ENCODE measurements around the gene ALX4.

The ALX4 gene

DNA sequence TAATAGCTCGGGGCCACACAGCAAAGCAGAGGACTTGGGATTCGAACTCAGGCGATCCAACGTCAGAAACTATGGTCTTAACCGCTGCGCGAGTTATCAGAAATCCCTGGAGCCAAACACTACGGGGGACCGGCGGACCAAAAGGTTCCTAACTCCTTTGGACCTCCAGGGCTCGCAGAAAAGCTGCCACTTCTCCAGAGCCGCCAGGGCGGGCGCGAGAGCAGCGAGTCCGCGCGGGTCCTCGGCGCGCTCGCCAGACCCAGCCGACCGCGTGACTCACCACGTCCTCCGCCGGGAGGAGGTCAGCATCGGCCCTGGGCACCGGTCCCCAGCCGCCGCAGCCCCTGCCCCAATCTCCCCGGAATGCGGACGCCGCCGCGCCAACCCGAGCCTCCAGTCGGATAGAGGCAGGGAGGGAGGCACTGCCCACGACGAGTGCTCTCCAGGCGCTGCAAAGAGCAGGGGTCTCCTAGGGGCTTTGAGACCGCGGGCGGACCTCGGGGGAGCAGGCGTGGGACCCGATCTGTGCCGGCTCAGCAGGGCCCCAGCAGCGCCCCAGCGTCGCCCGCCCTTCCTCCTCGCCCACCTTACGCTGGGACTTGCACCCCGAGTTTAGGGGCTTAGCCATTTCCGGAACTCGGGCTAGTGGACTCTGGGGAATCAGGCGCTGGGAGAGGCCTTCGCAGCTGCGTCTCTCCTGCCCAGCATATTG is 6.2 kb upstream of the ALX4 start:
- peak; percentile 40 for DNase-seq

GRCh38 chr11:44314733-44315132 is 4.8 kb upstream of the ALX4 start:
- no peak for DNase-seq

DNA sequence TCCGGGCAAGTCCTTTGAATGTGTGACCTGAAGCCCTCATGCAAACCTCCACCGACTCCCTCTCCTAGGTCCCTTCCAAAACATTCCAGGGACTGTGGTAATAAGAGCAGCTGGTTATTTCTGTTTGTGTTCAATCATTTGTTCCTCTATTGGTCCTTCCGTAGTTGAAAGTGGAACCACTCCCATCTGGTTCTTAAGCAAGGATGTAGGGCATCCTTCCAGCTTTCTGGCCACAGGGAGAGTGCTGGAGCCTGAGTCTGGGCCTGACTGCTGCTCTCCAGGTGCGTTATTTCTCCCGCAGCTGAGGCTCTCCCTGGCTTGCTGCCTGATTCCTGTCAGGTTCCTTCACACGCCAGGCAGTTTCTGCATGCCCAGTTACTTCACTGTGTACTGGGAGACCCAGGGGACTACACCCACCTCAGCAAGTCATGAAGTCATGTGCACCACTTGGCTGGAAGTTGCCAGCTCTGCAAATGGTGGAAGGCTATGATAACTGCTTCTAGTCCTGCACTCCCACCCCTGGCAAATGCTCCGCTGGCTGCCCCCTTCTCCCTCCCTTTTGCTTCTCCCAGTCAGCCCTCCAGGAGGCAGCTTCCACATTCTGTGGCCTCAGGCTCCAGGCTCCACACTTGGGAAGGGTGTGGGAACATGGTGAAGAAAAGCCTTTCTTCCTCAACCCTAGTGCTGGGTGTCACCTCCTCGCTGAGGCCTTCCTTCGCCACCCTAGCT is 4.0 kb upstream of the ALX4 start:
- no peak for DNase-seq

- no peak for DNase-seq
These were observed 2.9 kb upstream of the ALX4 start for GRCh38 chr11:44312876-44313275.

DNA sequence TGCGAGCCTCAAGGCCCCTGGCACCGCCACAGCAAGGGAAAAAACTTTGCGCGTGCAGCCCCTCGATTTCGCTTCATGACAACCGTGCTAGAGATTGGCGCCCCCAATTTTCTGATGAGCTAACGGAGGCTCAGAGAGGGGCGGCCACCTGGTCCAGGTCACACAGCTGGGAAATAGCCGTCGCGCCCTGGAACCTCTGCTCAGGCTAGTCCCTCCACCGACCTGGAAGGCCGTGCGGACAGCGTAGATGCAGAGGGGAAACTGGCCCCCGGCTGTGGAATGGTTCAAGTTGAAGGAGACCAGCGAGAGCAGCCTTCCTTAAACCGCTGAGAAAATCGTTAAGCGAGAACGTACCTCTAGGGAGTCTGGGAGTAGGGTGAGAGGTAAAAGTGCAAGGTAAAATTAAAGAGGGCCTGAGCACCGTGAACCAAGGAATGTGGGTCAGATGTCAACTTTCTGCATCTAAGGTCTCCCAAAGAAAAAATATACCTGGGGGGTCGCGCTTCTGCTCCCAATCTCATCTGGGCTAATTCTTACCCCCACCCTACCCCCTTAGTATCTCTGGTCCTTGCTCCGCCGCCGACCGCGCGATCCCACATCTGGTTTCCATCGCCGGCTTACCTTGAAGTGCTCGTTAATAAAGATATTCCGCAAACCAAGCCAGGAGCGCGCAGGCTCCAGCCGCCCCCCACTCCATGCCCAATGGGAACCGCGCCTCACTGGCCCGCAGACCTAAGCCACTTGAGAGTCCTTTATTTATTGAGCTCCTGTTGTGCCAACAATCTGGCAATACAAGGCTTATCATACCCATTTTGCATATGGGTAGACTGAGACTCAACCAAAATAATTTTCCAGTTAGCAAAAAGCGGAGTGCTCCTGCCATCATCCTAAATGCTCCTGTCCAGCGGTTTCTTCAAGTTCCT is 1.7 kb upstream of the ALX4 start:
- DNase-seq: no peak

- DNase-seq: no peak
These were observed 729 bp upstream of the ALX4 start for GRCh38 chr11:44310463-44311272.

- DNase-seq: no peak
These were observed 195 bp upstream of the ALX4 start for GRCh38 chr11:44310206-44310462.

DNA sequence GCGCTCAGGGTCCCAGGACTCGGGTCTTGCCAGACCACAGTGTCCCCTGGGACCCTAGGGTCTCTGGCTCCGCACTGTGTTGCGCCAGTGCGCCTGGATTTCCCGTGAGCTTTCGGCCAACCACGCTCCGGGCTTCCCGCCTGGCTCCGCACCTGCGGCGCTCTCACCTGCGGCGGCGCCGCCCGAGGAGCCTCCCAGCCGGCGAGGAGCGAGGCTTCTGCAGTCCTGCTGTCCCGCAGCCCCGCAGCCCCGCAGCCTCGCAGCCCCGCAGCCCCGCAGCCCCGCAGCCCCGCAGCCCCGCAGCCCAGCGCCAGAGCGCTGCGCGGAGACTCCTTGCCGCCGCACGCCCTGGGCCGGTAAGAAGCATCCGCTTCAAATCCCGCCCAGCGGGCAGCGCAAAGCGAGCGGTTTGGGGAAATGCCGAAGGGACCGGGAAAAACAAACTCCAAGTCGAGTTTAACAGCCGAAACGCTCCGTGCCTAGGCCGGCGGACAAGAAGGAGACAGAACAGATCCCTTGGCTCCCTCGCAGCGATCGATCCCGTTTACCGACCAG is 939 bp downstream of the ALX4 start:
- DNase-seq: no peak

- no peak for DNase-seq
These were observed 1.6 kb downstream of the ALX4 start for GRCh38 chr11:44308256-44308922.

DNA sequence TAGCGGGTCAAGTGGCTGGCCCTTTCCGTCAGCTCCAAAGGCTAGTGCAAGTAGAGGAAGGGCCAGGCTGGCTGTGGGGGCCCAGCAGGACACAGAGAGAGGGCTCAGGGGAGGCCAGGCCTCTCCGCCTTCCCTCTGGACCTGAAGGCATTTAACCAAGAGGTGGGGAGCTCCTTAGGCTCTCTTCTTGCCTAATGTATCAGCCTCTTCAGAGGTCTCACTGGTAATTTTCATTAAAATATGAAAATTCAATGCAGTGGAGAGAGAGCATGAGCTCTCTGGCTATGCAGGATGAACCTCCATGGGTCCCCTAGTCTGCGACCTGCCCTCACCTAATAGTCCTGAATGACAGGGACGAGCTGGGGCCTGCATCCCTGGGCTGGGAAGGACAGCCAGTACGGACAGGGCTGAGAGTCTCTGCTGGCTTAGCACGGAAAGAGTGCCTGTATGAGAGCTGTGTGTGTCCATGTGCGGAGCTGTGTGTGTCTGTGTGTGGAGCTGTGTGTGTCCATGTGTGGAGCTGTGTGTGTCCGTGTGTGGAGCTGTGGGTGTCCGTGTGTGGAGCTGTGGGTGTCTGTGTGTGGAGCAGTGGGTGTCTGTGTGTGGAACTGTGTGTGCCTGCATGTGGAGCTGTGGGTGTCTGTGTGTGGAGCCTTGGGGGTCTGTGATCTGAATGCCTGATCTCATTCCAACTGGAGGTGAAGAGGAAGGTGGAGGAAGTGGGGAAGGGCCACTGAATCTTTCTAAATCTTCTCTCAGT is 2.4 kb downstream of the ALX4 start:
- DNase-seq: no peak

GRCh38 chr11:44306918-44307244 is 3.1 kb downstream of the ALX4 start:
- DNase-seq: no peak

- no peak for DNase-seq
These were observed 3.7 kb downstream of the ALX4 start for GRCh38 chr11:44306052-44306917.

- DNase-seq: no peak
These were observed 4.4 kb downstream of the ALX4 start for GRCh38 chr11:44305470-44306051.

GRCh38 chr11:44305026-44305469 is 4.9 kb downstream of the ALX4 start:
- DNase-seq: no peak

DNA sequence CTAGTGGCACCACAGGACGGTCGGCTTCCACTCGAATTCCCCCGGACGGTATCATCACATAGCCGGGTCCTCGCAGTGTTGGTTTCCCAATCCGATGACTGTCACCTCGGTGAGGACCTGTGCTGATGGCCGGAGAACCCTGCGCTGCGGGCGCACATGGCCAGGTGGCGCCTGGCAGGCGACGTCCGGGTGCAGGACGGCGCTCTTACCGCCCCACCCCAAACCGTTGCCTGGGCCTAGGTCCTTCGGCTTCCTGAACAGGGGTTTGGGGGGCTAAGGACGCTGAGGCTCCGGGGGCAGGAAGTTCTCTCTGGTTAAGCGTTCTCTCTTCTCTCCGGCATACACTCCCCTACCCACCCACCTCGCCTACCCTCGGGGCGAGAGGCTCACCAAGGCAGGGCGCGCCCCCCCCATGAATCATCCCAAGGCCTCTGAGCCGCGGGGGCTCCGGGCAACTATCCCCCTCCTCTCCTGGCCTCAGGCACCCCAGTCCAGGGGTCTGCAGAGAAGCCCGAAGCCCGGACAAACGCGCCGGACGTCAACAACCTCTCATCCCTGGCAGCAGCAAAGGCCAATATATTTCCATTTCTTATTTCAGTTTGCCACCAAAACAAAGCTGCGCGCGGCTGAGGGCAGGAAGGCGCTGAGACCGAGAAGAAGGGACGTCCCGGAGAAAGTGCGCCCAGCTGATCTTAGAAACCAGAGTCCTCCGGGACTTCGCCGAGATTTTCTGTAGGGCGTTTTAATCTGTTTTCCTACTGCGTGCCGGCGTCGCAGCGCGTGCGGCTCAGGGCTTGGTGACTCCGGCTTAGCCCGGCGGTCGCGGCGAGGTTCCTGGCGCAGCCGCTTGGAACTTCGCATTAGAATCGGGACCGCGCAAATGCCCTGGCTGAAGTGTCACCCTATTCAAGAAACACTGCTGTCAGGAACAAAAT is 5.6 kb downstream of the ALX4 start:
- DNase-seq: no peak

DNA sequence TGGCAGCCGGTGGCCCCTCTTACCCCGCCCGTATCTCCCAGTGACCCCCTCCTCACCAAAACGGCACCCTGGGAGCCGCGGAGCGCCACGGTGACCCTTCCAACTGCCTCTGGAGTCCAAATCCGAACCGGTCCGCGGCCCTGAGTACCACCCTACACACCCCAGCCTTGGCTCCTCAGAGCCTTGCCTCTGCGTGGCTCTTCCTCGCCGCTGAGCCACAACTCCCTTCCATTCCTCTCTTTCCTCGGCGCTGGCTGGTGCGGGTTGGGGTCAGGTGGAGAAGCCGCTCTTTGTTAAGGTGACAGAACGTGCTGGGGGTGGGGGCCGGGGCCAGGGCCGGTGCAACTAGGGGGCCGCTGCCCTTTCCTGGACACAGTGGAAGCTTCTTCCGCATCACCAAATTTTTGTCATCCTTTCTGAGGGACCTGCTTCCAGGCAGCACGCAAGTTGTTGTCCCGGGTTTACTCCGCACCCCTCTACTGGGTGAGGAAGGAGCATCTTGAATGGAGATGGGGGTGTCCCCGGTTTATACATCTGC is 6.5 kb downstream of the ALX4 start:
- DNase-seq: no peak

DNA sequence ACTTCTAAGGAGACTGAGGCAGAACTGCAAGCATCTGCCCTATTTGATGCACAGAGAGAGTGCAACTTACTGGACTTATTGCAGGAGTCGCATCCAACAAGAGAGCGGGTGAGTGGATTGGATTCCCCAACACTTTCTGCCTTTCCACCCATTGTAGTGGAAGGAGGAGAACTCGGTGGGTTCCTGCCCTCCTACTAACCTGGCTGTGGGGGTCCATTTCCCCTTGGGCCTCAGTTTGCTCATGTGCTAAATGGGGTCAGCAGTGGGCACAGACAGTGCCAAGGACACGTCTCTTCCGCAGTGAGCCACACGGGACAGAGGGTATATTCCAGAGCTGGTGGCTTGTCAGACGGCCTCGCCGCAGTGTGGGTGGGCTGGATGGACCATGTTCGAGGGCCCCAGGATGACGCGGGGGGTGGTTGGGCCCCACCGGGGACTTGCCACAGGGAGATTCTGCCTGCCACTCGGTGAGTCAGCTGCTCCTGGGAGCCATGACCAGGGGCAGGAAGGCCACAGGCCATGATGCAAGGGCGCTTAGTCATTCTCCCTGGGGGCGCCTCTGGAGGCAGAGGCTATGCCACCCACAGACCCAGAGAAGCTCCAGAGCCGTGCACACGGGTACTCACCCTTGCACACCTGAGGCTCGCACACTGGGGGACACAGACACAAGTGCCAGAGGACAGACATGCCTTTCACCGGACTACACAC is 8.2 kb downstream of the ALX4 start:
- DNase-seq: no peak
